Stimulated activated CD8-positive, alpha-beta memory T cell treated with anti-CD3 and anti-CD28 coated beads, Interleukin-7, amount 100 ng/mL, for 1 hour (primary cell): Measurements from ENCODE around the gene PGLYRP1.

ENCODE experiments used
- DNase-seq, 2 donors: peaks; one replicate each; pipeline ENCODE4 v3.0.0-alpha.2; 2020; ENCODE audit warnings: low read depth in 2 of 2

Gene PGLYRP1

DNA sequence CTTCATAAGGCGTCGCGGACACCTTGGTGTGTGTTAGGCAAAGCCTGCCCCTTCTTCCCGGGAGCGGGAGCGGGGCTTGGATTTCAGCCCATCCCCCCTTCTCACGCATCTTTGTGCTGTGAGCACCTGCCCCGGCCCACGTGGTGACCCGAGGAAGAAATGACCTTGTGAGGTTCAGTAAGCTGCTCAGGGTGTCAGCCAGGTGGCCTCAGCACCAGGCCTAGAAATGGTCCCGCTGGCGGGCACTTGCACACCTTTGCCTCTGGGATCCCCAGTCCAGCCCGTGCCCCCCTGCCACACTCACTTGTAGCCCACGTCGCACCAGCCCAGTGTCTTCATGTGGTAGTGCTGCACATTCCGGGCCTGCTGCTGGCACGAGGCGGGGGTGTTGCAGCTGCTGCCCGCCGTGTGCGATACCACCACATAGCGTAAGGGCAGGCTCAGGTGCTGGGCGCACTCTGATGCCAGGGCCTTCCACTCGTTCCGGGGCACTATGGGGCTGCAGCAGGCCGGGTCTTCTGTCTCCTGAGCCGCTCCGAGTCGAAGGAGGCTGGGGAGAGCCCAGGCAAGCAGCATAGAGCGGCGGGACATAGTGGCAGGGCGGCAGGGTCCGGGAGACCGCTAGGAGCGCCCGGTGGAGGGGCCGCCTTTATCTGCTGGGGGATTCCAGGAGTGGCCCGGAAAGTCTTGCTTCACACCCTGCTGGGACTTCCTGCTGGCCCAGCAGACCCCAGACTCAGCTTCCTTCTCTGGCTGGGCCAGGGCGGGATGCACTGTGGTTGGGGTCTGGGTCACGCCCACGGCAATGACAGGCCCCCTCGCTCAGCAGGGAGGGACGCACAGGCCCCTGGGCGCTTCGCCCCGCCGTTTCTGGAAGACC is at the start of gene PGLYRP1:
Gene PGLYRP1, minus strand, starts transcription at position 623 of the 880 bp plus-strand sequence. Its CDS starts 32 bp downstream, at position 591.
- no peak for DNase-seq

- DNase-seq: no peak
Observed at GRCh38 chr19:46069806-46070341, 47.0 kb upstream of the PGLYRP1 start.

DNA sequence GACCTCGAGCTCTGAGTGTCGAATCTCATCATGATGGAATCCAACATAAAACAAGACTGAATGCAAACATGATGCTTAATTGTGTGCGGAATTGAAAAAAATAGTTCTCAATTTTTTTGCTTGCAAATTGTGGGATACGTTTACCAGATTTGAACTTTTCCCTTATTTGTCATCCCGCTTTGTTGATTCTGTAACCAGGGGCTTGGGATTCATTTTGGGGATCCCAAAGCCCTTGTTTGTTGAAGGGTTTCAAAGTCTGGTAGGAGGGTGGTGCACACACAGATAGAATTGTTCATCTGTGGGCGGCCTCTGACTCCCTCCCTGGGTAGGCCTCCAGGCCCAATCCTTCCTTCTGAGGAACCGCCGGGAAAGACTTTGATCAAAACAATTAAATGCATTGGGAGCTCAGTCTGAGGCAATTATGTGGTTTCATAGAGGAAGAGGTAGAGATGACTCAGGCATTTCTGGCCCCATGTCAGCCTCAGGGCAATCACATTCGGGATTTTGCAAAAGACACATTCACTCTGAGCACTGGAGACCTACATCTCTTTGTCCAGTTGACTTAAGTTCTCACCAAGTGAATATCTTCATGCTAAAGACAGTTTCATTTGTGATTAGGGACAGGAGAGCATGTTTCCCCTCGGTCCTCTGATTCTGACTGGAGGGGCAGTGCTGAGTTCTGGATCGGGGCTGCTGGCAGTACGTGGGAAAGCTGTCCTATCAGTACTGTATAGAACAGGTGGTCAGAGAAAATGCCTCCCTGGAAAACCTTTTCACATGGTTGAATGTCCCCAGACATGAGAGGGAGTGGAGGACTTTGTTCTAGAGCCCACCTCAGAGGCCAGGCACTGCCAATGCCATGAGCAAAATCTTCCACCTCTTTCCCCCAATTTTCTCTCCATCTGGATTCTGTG is 45.7 kb upstream of the PGLYRP1 start:
- DNase-seq: no peak

DNA sequence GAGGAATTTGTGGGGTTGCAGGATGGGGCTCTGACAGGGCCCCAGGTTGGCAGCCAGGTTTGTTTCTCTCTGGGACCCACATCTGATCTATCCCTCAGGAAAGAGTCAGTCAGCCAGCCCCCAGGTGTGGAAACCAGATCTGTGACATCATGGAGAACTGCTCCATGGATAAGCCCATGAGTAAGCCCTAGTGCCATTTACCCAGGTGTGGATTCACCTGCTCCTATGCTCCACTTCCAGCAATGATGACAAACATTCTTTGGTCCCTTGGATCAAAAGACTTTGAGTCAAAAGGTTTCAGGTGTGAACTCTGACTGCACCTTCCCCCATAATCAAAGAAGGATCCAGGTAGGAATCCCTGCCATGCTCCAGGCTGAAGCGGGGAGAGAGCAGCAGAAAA is 44.8 kb upstream of the PGLYRP1 start:
- no peak for DNase-seq

- DNase-seq: no peak
Observed at GRCh38 chr19:46066471-46066870, 43.6 kb upstream of the PGLYRP1 start.

- no peak for DNase-seq
Observed at GRCh38 chr19:46065486-46066071, 42.7 kb upstream of the PGLYRP1 start.

- no peak for DNase-seq
Observed at GRCh38 chr19:46063201-46063600, 40.3 kb upstream of the PGLYRP1 start.

- DNase-seq: no peak
Observed at GRCh38 chr19:46060012-46060411, 37.2 kb upstream of the PGLYRP1 start.

DNA sequence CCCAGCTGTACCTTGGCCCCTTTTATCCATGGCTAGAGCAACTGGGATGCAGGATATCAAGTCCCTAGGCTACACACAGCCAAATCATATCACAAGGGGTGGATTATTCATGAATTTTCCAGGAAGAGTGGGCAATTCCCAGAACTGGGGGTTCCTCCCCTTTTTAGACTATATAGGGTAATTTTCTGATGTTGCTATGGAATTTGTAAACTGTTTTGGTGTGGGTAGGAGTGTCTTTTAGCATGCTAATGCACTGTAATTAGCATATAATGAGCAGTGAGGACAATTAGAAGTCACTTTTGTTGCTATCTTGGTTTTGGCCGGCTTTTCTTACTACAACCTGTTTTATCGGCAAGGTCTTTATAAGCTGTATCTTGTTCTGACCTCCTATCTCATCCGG is 35.9 kb upstream of the PGLYRP1 start:
- no peak for DNase-seq

GRCh38 chr19:46056536-46056935 is 33.7 kb upstream of the PGLYRP1 start:
- DNase-seq: no peak

GRCh38 chr19:46052896-46053295 is 30.0 kb upstream of the PGLYRP1 start:
- no peak for DNase-seq

GRCh38 chr19:46049597-46049996 is 26.7 kb upstream of the PGLYRP1 start:
- no peak for DNase-seq

GRCh38 chr19:46043519-46043918 is 20.7 kb upstream of the PGLYRP1 start:
- DNase-seq: no peak

- DNase-seq: no peak
Observed at GRCh38 chr19:46042252-46042883, 19.5 kb upstream of the PGLYRP1 start.

DNA sequence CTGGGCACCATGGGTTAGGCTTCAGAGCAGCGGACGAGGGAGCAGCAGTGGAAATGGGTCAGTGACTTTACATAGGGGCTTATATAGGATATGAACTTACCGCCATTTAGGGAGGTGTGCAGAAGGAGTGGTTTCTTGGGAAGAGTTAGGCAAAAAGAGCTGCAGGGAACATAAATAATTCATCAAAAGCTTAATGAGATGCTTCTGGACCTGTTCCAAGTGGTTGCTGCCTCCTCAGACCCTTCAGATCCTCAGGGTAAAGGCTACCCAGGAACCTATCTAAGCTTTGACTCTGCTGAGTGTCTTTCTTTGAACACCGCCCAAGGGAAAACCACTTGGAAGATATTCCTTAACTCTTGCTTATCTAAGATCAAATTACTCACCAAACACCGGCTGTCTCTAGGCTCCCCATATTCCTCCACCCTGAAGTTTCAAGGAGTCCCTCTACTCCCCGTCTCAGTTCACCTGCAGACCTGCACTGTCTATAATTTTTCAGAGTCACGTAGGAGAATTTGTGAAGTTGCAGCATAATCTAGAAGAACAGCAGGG is 18.2 kb upstream of the PGLYRP1 start, which contains the start of gene IGFL4:
Gene IGFL4, minus strand, starts transcription at position 51 of the 549 bp plus-strand sequence. Its CDS starts 40 bp downstream, at position 11.
- no peak for DNase-seq

DNA sequence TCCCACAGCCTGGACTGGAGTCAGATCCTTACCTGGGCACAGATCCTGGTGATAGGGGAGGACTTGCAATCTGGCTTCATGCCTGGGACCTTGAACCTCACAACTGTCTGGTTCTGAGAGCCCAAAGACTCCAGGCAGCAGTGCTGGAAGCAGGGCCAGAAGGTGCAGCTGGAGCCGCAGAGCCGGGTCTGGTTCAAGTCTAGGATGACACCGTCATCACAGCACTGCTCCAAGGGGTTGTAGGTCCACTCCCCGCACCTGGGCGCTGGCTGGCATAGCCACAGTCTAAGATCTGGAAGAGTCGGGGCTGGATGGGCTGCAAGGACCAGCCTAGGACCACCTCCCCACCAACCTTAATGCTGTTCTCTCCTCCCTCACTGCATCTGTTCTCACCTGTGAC is 17.3 kb upstream of the PGLYRP1 start:
- no peak for DNase-seq

- no peak for DNase-seq
Observed at GRCh38 chr19:46036744-46037128, 13.9 kb upstream of the PGLYRP1 start.

GRCh38 chr19:46035986-46036743 is 13.3 kb upstream of the PGLYRP1 start:
- DNase-seq: no peak

DNA sequence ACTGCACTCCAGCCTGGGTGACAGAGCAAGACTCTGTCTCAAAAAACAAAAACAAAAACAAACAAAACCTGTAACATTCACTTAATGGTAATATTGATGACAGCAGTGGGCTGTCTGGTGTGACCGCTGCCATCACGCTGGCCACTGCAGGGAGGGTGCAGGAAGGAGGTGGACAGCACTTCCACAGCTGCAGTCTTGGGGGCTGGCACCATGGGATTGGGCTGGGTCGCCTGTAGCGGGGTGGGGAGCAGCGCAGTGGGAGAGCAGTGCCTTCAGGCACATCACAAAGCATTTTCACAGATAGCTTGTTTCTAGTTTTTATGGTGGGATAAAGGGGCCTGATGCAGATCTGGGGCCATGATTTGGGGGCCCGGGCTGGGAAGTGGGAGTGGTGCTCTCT is 12.7 kb upstream of the PGLYRP1 start:
- DNase-seq: no peak

DNA sequence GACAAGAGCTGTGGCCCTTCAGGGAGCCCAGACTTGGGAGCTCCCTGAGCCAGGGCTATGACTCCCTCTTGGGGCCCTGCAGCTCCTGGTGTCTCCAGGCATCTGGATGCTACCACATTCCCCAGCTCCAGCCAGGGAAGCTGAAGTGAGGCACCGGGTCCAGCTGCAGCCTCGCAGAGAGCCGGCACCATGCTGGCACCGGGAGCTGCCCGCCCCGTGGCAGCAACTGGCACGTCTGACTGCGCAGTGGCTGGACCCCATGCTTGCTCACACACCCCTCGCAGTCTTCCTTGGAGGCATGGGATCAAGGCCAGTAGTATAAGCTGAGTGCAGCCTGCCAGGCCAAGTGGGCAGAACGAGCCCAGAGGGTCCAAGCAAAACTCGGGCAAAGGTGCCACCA is 10.5 kb upstream of the PGLYRP1 start:
- DNase-seq: no peak
